OCI-LY7 (cell line): ENCODE data around the gene ITGA8.

Experiments used
- EZH2phosphoT487 ChIP-seq: fragments of 200-600 bp; sonication (generic); IDR thresholded peaks from 2 replicates; pipeline ENCODE4 v1.6.1; 2018; ENCODE audit warnings: low read depth, borderline replicate concordance, mild to moderate bottlenecking, mixed run types, antibody characterized with exemption, low read length, moderate library complexity, mixed read lengths
- TF ChIP-seq, protein P1 (sequence below): fragments of 200-600 bp; sonication (generic); conservative IDR thresholded peaks from 2 replicates; pipeline ENCODE4 v1.5.1; 2014; ENCODE audit warnings: mild to moderate bottlenecking, antibody characterized with exemption, low read length, moderate library complexity, mixed read lengths

DNA sequence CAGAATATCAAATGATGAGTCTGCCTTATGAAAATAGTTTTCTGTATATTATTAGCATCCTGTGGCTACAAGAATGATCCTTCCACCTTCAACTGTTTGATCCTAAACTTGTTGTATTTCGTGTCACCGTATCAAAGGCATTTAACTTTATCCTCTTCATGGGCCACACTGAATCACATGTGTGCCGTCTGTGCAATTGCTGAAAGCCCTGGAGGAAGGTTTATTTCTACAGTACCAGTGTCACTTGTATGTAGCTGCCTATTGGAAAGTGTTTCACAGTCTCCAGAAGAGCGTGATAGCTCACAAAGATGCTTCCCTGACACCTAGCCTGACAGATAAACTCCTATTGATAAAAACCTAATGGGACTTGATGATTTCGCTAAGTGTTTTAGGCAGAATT, 94.5 kb downstream of the ITGA8 start:
- TF ChIP-seq, protein P1, sequence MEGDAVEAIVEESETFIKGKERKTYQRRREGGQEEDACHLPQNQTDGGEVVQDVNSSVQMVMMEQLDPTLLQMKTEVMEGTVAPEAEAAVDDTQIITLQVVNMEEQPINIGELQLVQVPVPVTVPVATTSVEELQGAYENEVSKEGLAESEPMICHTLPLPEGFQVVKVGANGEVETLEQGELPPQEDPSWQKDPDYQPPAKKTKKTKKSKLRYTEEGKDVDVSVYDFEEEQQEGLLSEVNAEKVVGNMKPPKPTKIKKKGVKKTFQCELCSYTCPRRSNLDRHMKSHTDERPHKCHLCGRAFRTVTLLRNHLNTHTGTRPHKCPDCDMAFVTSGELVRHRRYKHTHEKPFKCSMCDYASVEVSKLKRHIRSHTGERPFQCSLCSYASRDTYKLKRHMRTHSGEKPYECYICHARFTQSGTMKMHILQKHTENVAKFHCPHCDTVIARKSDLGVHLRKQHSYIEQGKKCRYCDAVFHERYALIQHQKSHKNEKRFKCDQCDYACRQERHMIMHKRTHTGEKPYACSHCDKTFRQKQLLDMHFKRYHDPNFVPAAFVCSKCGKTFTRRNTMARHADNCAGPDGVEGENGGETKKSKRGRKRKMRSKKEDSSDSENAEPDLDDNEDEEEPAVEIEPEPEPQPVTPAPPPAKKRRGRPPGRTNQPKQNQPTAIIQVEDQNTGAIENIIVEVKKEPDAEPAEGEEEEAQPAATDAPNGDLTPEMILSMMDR = no peak
- no peak for TF ChIP-seq EZH2phosphoT487
